Transverse colon (tissue), 4 donors: ENCODE data around the gene ENG.

Source experiments
- EP300 ChIP-seq: sonication (generic); formaldehyde crosslinking; IDR thresholded peaks from one replicate; pipeline ENCODE4 v1.6.1; 2017; ENCODE audit warnings: antibody characterized with exemption, low read depth
- POLR2AphosphoS5 ChIP-seq, 3 donors: sonication (generic); formaldehyde crosslinking; IDR thresholded peaks; one replicate each; pipeline ENCODE4 v1.6.1; 2016; ENCODE audit warnings: antibody characterized with exemption in 3 of 3
- TF ChIP-seq, protein P1 (sequence below), 5 experiments: fragments of 200-600 bp in 3 of 5; fragments of 450-650 bp in 2 of 5; sonication (generic) in 3 of 5; IDR thresholded peaks; 1 replicate in 2 of 5; 2 replicates in 3 of 5; pipeline ENCODE4 v1.5.1; 2016 to 2017; ENCODE audit warnings: antibody characterized with exemption in 5 of 5, inconsistent platforms in 3 of 5, mild to moderate bottlenecking in 2 of 5, moderate library complexity in 1 of 5

DNA sequence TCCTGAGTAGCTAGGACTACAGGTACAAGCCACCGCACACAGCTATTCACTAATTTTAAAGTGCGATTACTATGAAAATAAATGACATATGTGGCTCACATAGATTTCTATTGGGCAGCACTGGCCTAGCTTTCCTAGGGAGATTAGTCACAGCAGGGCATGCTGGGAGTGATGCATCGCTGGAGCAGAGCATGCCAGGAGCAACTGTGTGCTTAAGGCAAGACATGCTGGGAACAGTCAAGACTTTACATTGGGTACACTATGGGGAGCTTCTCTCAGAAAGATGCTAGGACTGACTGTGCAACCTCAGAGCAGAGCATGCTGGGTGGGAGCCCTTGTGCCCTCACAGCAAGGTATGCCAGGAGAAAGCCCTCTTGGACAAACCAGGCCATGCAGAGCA, 35.6 kb upstream of the ENG start:
- TF ChIP-seq, protein P1, sequence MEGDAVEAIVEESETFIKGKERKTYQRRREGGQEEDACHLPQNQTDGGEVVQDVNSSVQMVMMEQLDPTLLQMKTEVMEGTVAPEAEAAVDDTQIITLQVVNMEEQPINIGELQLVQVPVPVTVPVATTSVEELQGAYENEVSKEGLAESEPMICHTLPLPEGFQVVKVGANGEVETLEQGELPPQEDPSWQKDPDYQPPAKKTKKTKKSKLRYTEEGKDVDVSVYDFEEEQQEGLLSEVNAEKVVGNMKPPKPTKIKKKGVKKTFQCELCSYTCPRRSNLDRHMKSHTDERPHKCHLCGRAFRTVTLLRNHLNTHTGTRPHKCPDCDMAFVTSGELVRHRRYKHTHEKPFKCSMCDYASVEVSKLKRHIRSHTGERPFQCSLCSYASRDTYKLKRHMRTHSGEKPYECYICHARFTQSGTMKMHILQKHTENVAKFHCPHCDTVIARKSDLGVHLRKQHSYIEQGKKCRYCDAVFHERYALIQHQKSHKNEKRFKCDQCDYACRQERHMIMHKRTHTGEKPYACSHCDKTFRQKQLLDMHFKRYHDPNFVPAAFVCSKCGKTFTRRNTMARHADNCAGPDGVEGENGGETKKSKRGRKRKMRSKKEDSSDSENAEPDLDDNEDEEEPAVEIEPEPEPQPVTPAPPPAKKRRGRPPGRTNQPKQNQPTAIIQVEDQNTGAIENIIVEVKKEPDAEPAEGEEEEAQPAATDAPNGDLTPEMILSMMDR (IDR thresholded peaks at IDR 0.05) = no peak
- TF ChIP-seq EP300 = no peak
- no peak for TF ChIP-seq POLR2AphosphoS5 (IDR thresholded peaks at IDR 0.05)
